Spinal cord (tissue), 10 donors: ENCODE results near the gene CRYBG1. TPM values are rescaled to one million over a fixed set of nuclear protein-coding genes. Genes with fewer than 3 reads are reported as not detected.

ENCODE experiments used
- DNase-seq, 6 donors: peaks; one replicate each; pipeline versions ENCODE4 v3.0.0 to v3.0.0-alpha.2; 2013 to 2015; ENCODE audit warnings: low spot score in 6 of 6, low read depth in 4 of 6
- H3K27ac ChIP-seq: one replicate; pipeline ENCODE4 v1.5.1; 2013; ENCODE audit warnings: low read depth, low read length, control low read depth
- H3K27me3 ChIP-seq: one replicate; pipeline ENCODE4 v1.6.1; 2013; ENCODE audit warnings: low read length; ENCODE audit not compliant: control insufficient read depth, insufficient read depth
- H3K36me3 ChIP-seq: one replicate; pipeline ENCODE4 v1.6.1; 2013; ENCODE audit warnings: low read length; ENCODE audit not compliant: control insufficient read depth, insufficient read depth
- H3K4me1 ChIP-seq: one replicate; pipeline ENCODE4 v1.6.1; 2013; ENCODE audit warnings: low read length; ENCODE audit not compliant: control insufficient read depth, insufficient read depth
- H3K4me3 ChIP-seq: one replicate; pipeline ENCODE4 v1.5.1; 2013; ENCODE audit warnings: low read depth, low read length, control low read depth
- H3K9me3 ChIP-seq: one replicate; pipeline ENCODE4 v1.6.1; 2013; ENCODE audit warnings: low read length; ENCODE audit not compliant: control insufficient read depth, insufficient read depth
- WGBS: methylation state at CpG from one replicate; pipeline ENCODE4 v1.1.5; 2013; ENCODE audit warnings: missing lambda C conversion rate; ENCODE audit not compliant: insufficient coverage; 5-methylcytosine and 5-hydroxymethylcytosine counted together
- polyA plus RNA-seq, 2 donors: library from polyadenylated mRNA; unstranded; fragments of 120-200 nt; gene quantifications; one replicate each; pipeline ENCODE4 v1.2.1, GENCODE V29; 2013; ENCODE audit not compliant: insufficient read length in 2 of 2
- total RNA-seq, 2 donors: library from RNA; depleted of rRNA in 1 of 2; stranded (reverse); fragments of 120-200 nt in 1 of 2; fragments of >200 nt in 1 of 2; gene quantifications; one replicate each; pipeline versions ENCODE4 v1.2.3 to v1.2.4, GENCODE V29; 2013 to 2014
- donor health status: healthy.

Gene CRYBG1
- total and polyA plus RNA-seq, 4 donors = 0.97 to 3.4 (median 2.0) TPM

GRCh38 chr6:106561686-106562405 is 201.3 kb downstream of the CRYBG1 start:
- no peaks in the 10 kb centered on the region for H3K9me3 ChIP-seq
- no peak overlapping the region for H3K4me3 ChIP-seq
- H3K27me3 ChIP-seq = no peaks in the 10 kb centered on the region
- H3K4me1 ChIP-seq = no peaks in the 10 kb centered on the region
- no peaks in the 10 kb centered on the region for H3K36me3 ChIP-seq
- no peak for DNase-seq
- WGBS = no CpG with 5 or more reads among the region's 6 CpGs
- H3K27ac ChIP-seq = no peak overlapping the region

- no peak overlapping the region for H3K27ac ChIP-seq
- no peak for DNase-seq
- H3K27me3 ChIP-seq = no peaks in the 10 kb centered on the region
- no peaks in the 10 kb centered on the region for H3K36me3 ChIP-seq
- H3K4me3 ChIP-seq = no peak overlapping the region
- H3K4me1 ChIP-seq = no peaks in the 10 kb centered on the region
- no peaks in the 10 kb centered on the region for H3K9me3 ChIP-seq
- 29% methylated on average over 2 of the region's 2 CpGs for WGBS
Observed at GRCh38 chr6:106563614-106564013, 203.1 kb downstream of the CRYBG1 start.

- no peak for DNase-seq
- Histone ChIP-seq H3K4me3 (no peak overlapping the region), H3K36me3 (no peaks in the 10 kb centered on the region), H3K9me3 (no peaks in the 10 kb centered on the region), H3K27ac (no peak overlapping the region), H3K27me3 (no peaks in the 10 kb centered on the region), H3K4me1 (no peaks in the 10 kb centered on the region)
- WGBS = 100% methylated on average over 1 of the region's 4 CpGs
Observed at GRCh38 chr6:106564476-106564875, 204.0 kb downstream of the CRYBG1 start.

- Histone ChIP-seq H3K27me3 (no peaks in the 10 kb centered on the region), H3K27ac (no peak overlapping the region), H3K9me3 (no peaks in the 10 kb centered on the region), H3K4me3 (no peak overlapping the region), H3K4me1 (no peaks in the 10 kb centered on the region), H3K36me3 (peaks cover 3% of the 10 kb centered on the region)
- DNase-seq = no peak
- WGBS = 50% methylated on average over 1 of the region's 2 CpGs
Observed at GRCh38 chr6:106568530-106568929, 208.0 kb downstream of the CRYBG1 start.

- H3K27ac ChIP-seq = no peak overlapping the region
- 93% methylated on average over 3 of the region's 4 CpGs for WGBS
- H3K9me3 ChIP-seq = no peaks in the 10 kb centered on the region
- no peaks in the 10 kb centered on the region for H3K4me1 ChIP-seq
- H3K36me3 ChIP-seq = peaks cover 3% of the 10 kb centered on the region
- DNase-seq = no peak
- H3K27me3 ChIP-seq = no peaks in the 10 kb centered on the region
- no peak overlapping the region for H3K4me3 ChIP-seq
Observed at GRCh38 chr6:106569428-106569827, 208.9 kb downstream of the CRYBG1 start.

- WGBS = 59% methylated on average over 5 of the region's 5 CpGs
- H3K27me3 ChIP-seq = no peaks in the 10 kb centered on the region
- peaks cover 3% of the 10 kb centered on the region for H3K36me3 ChIP-seq
- H3K4me3 ChIP-seq = no peak overlapping the region
- H3K4me1 ChIP-seq = peaks cover 5% of the 10 kb centered on the region
- no peak overlapping the region for H3K27ac ChIP-seq
- H3K9me3 ChIP-seq = no peaks in the 10 kb centered on the region
- no peak for DNase-seq
Observed at GRCh38 chr6:106572436-106572835, 211.9 kb downstream of the CRYBG1 start.

- DNase-seq = no peak
- Histone ChIP-seq H3K4me1 (peaks cover 5% of the 10 kb centered on the region), H3K27ac (no peak overlapping the region), H3K9me3 (no peaks in the 10 kb centered on the region), H3K27me3 (no peaks in the 10 kb centered on the region), H3K4me3 (no peak overlapping the region), H3K36me3 (peaks cover 3% of the 10 kb centered on the region)
- 78% methylated on average over 5 of the region's 6 CpGs for WGBS
Observed at GRCh38 chr6:106572875-106573585, 212.5 kb downstream of the CRYBG1 start.

- Histone ChIP-seq H3K36me3 (peaks cover 3% of the 10 kb centered on the region), H3K27ac (no peak overlapping the region), H3K4me3 (no peak overlapping the region)
Observed at GRCh38 chr6:106574741-106575458, 214.4 kb downstream of the CRYBG1 start.

GRCh38 chr6:106579281-106579680 is 218.8 kb downstream of the CRYBG1 start:
- H3K36me3 ChIP-seq = no peaks in the 10 kb centered on the region
- 100% methylated on average over 2 of the region's 2 CpGs for WGBS
- H3K4me3 ChIP-seq = no peak overlapping the region
- H3K27me3 ChIP-seq = no peaks in the 10 kb centered on the region
- H3K4me1 ChIP-seq = peaks cover 5% of the 10 kb centered on the region
- no peak for DNase-seq
- no peaks in the 10 kb centered on the region for H3K9me3 ChIP-seq
- H3K27ac ChIP-seq = no peak overlapping the region

More at GRCh38 chr6:106574741-106575458, 214.4 kb downstream of the CRYBG1 start:
- Histone ChIP-seq H3K27me3 (no peaks in the 10 kb centered on the region), H3K9me3 (no peaks in the 10 kb centered on the region), H3K4me1 (peaks cover 5% of the 10 kb centered on the region)
- 54% methylated on average over 11 of the region's 16 CpGs for WGBS
- peak in 2 of 6 donors; percentile 51 to 54 for DNase-seq
